K562 (cell line): Measurements from ENCODE around the gene SND1.

ENCODE experiments used
- CC2D1A ChIP-seq: fragments of 450-650 bp; IDR thresholded peaks from 2 replicates; pipeline ENCODE4 v1.6.1; 2017; ENCODE audit warnings: mild to moderate bottlenecking
- CTCF ChIP-seq, 3 experiments: IDR thresholded peaks in 2 of 3; conservative IDR thresholded peaks in 1 of 3; 2 replicates each; pipeline ENCODE4 v1.5.1; 2011 to 2012; ENCODE audit warnings: low read length in 3 of 3, mild to moderate bottlenecking in 3 of 3, control low read depth in 2 of 3, improper control_type of control experiment in 1 of 3, inconsistent platforms in 1 of 3, low read depth in 1 of 3, mixed read lengths in 1 of 3, moderate library complexity in 1 of 3; ENCODE audit not compliant: insufficient read depth in 2 of 3
- JUND ChIP-seq, 2 experiments: IDR thresholded peaks; 2 replicates in 1 of 2; 3 replicates in 1 of 2; pipeline ENCODE4 v1.6.1; 2011; ENCODE audit warnings: borderline replicate concordance in 2 of 2, low read depth in 2 of 2, low read length in 2 of 2, improper control_type of control experiment in 1 of 2, missing biosample characterization in 1 of 2, missing genetic modification characterization in 1 of 2, missing genetic modification reagents in 1 of 2
- MYNN ChIP-seq, 2 experiments: sonication (generic); formaldehyde crosslinking in 1 of 2; IDR thresholded peaks; 2 replicates each; pipeline versions ENCODE4 v1.5.0 to v1.6.1; 2016 to 2020; ENCODE audit warnings: antibody characterized with exemption in 1 of 2, missing genetic modification reagents in 1 of 2
- PHF21A ChIP-seq: fragments of 450-650 bp; IDR thresholded peaks from 2 replicates; pipeline ENCODE4 v1.6.1; 2017; ENCODE audit warnings: low read depth, borderline replicate concordance
- SMC3 ChIP-seq: conservative IDR thresholded peaks from 2 replicates; pipeline ENCODE4 v1.6.1; 2011; ENCODE audit warnings: low read depth, low read length, improper control_type of control experiment; ENCODE audit not compliant: insufficient read depth
- ZKSCAN1 ChIP-seq: fragments of 150-350 bp; IDR thresholded peaks from 2 replicates; pipeline ENCODE4 v1.6.1; 2016; ENCODE audit warnings: low read depth, low read length
- TF ChIP-seq, protein P1 (sequence below): sonication (generic); formaldehyde crosslinking; IDR thresholded peaks from 2 replicates; pipeline ENCODE4 v1.8.0; 2023; ENCODE audit warnings: mild to moderate bottlenecking, missing genetic modification reagents

DNA sequence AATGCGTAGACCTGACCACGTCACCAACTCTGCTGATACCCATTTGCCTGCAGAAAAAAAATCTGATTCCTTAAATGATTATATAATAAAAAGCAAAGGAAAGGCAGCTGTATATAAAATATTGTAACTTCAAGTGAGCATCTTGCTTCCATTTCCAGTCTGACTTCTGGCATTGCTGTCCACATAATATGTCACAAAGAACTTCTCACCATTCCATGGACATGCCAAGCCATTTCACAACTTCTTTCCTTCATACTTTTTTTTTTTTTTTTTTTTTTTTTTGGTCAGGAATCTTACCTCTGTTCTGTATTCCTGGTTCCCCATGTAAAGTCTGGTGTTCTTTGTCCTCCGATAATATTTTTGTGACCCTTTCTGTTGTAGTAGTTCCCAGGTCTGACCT, 165.5 kb downstream of the SND1 start:
- TF ChIP-seq CTCF (IDR thresholded peaks at IDR 0.05 in 2 of 3, conservative IDR thresholded peaks at IDR 0.05 in 1 of 3; ENCODE audit: insufficient read depth in 2 of 3, low read depth in 1 of 3, low read length in 3 of 3): no peak
- no peak for TF ChIP-seq SMC3
- TF ChIP-seq MYNN (IDR thresholded peaks at IDR 0.05): no peak
- TF ChIP-seq MYNN (CRISPR knock-in tag; IDR thresholded peaks at IDR 0.05): no peak
- TF ChIP-seq, protein P1, sequence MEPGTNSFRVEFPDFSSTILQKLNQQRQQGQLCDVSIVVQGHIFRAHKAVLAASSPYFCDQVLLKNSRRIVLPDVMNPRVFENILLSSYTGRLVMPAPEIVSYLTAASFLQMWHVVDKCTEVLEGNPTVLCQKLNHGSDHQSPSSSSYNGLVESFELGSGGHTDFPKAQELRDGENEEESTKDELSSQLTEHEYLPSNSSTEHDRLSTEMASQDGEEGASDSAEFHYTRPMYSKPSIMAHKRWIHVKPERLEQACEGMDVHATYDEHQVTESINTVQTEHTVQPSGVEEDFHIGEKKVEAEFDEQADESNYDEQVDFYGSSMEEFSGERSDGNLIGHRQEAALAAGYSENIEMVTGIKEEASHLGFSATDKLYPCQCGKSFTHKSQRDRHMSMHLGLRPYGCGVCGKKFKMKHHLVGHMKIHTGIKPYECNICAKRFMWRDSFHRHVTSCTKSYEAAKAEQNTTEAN (CRISPR knock-in tag): no peak
- no peak for TF ChIP-seq JUND (IDR thresholded peaks at IDR 0.05; ENCODE audit: borderline replicate concordance, low read depth, low read length)
- no peak for TF ChIP-seq JUND (tag; IDR thresholded peaks at IDR 0.05; ENCODE audit: borderline replicate concordance, low read depth, low read length)
- TF ChIP-seq CC2D1A: no peak
- TF ChIP-seq PHF21A: no peak
- TF ChIP-seq ZKSCAN1: no peak
